OCI-LY7 (cell line): Measurements from ENCODE around the gene HNRNPR.

Experiments
- EZH2phosphoT487 ChIP-seq: fragments of 200-600 bp; sonication (generic); IDR thresholded peaks from 2 replicates; pipeline ENCODE4 v1.6.1; 2018; ENCODE audit warnings: low read depth, borderline replicate concordance, mild to moderate bottlenecking, mixed run types, antibody characterized with exemption, low read length, moderate library complexity, mixed read lengths
- TF ChIP-seq, protein P1 (sequence below): fragments of 200-600 bp; sonication (generic); conservative IDR thresholded peaks from 2 replicates; pipeline ENCODE4 v1.5.1; 2014; ENCODE audit warnings: mild to moderate bottlenecking, antibody characterized with exemption, low read length, moderate library complexity, mixed read lengths

GRCh38 chr1:23389837-23390321, 45.8 kb upstream of the HNRNPR start:
- TF ChIP-seq, protein P1, sequence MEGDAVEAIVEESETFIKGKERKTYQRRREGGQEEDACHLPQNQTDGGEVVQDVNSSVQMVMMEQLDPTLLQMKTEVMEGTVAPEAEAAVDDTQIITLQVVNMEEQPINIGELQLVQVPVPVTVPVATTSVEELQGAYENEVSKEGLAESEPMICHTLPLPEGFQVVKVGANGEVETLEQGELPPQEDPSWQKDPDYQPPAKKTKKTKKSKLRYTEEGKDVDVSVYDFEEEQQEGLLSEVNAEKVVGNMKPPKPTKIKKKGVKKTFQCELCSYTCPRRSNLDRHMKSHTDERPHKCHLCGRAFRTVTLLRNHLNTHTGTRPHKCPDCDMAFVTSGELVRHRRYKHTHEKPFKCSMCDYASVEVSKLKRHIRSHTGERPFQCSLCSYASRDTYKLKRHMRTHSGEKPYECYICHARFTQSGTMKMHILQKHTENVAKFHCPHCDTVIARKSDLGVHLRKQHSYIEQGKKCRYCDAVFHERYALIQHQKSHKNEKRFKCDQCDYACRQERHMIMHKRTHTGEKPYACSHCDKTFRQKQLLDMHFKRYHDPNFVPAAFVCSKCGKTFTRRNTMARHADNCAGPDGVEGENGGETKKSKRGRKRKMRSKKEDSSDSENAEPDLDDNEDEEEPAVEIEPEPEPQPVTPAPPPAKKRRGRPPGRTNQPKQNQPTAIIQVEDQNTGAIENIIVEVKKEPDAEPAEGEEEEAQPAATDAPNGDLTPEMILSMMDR = no peak
- no peak for TF ChIP-seq EZH2phosphoT487
